22Rv1 (cell line): ENCODE results near the gene NFATC3.

ENCODE experiments used
- H3K27ac ChIP-seq: fragments of 450-650 bp; 2 replicates; pipeline ENCODE4 v1.5.1; 2017
- ZFX ChIP-seq: fragments of 450-650 bp; IDR thresholded peaks from 2 replicates; pipeline ENCODE4 v1.6.1; 2017; ENCODE audit warnings: antibody characterized with exemption, borderline replicate concordance
- TF ChIP-seq, protein P1 (sequence below): fragments of 450-650 bp; IDR thresholded peaks from 2 replicates; pipeline ENCODE4 v1.5.1; 2017; ENCODE audit warnings: mild to moderate bottlenecking

Gene NFATC3

DNA sequence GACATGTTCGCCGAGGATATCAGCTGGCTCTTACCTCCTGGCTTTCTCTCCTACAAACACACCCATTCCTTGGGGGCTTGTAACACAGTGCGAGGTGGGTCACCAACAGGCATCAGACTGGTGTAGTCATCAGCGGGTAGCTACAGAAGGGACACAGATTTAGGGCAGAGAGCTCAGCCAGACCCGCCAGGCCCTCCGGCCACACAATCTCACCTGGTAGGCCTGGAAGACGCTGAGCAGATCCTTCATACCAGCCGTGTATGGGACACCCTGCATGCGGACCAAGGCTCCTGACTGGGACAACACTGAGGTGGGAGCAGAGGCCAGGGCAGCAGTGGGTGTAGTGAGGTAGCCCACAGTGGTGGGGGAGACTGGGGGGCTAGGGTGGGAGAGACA is 145.0 kb downstream of the NFATC3 start:
- TF ChIP-seq, protein P1, sequence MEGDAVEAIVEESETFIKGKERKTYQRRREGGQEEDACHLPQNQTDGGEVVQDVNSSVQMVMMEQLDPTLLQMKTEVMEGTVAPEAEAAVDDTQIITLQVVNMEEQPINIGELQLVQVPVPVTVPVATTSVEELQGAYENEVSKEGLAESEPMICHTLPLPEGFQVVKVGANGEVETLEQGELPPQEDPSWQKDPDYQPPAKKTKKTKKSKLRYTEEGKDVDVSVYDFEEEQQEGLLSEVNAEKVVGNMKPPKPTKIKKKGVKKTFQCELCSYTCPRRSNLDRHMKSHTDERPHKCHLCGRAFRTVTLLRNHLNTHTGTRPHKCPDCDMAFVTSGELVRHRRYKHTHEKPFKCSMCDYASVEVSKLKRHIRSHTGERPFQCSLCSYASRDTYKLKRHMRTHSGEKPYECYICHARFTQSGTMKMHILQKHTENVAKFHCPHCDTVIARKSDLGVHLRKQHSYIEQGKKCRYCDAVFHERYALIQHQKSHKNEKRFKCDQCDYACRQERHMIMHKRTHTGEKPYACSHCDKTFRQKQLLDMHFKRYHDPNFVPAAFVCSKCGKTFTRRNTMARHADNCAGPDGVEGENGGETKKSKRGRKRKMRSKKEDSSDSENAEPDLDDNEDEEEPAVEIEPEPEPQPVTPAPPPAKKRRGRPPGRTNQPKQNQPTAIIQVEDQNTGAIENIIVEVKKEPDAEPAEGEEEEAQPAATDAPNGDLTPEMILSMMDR, result no peak
- TF ChIP-seq ZFX, result no peak
- H3K27ac ChIP-seq, result peak overlapping the region; percentile 46

DNA sequence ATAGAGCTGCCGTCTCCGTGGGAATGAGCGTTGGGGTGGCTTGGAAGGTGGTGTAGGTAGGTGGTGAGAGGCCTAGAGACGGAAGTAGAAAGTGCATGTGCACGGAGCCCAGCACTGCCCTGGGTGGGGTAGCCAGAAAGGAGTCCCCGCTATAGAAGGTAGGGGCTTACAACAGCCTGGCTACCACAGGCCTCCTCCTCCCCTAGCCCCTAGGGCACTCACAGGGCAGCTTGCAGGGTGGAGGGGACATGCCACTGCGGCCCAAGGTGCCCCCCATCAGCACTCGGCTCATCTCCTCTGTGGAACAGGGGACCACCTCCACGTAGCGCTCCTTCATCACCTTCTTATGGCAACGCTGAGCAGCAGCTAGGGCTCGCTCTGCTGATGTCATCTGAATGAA is 145.8 kb downstream of the NFATC3 start:
- H3K27ac ChIP-seq, result peak overlapping the region; percentile 46; the same call in 1 of the 2 replicates
- TF ChIP-seq, protein P1, result no peak
- TF ChIP-seq ZFX, result no peak

DNA sequence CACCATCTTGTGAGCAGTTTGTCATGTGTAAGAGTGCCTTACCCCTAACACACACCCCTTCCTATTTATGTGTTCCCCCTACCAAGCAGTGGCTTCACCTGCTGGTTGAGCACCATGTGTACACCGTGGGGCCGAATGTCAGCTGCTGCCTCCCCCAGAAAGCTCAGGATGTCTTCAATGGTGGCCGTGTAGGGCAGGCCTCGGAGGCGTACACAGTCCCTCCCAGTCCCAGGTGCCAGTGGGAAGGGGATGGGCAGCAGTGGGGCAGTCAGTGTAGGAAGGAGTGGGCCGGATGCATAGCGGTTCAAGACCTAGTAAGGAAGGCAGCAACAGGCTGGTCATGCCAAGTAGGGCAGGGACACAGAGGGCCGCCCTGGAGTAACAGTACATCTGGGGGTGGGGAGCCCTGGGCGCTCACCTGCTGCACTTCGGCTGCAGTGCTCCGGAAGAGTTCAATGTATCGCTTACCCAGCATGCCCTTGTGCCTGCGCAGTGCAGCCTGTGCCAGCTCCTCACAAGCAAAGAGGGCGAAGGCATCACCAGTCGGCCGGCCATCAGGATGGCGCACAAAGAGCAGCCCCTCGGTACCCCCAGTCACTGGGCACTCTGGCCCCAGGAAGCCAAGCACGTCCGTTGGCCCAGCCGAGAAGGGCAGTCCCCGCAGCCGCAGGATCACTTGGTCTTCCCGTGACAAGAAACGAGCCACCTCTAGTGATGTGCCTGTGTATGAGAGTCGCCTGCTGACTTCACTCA is 146.4 kb downstream of the NFATC3 start:
- TF ChIP-seq, protein P1, result no peak
- TF ChIP-seq ZFX, result no peak
- no peak overlapping the region for H3K27ac ChIP-seq

DNA sequence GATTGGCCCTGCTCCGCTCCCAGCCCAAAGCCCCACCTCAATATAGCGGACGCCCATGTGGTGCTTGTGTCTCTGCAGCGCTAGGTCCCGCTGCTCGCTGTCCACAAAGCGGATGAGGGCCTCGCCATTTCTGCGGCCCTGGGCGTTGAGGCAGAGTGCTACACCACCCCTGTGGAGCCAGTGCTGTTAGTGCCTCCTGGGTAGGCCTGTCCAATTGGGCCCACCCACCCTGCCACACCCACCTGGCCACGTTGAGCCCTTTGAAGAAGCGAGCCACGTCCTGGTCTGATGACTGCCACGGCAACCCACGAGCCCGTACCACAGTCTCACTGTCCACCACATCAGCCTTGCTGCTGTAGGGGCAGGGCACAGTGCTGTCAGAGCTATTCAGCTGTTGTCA is 147.2 kb downstream of the NFATC3 start:
- peak overlapping the region; percentile 100 for H3K27ac ChIP-seq
- no peak for TF ChIP-seq ZFX
- TF ChIP-seq, protein P1, result no peak

DNA sequence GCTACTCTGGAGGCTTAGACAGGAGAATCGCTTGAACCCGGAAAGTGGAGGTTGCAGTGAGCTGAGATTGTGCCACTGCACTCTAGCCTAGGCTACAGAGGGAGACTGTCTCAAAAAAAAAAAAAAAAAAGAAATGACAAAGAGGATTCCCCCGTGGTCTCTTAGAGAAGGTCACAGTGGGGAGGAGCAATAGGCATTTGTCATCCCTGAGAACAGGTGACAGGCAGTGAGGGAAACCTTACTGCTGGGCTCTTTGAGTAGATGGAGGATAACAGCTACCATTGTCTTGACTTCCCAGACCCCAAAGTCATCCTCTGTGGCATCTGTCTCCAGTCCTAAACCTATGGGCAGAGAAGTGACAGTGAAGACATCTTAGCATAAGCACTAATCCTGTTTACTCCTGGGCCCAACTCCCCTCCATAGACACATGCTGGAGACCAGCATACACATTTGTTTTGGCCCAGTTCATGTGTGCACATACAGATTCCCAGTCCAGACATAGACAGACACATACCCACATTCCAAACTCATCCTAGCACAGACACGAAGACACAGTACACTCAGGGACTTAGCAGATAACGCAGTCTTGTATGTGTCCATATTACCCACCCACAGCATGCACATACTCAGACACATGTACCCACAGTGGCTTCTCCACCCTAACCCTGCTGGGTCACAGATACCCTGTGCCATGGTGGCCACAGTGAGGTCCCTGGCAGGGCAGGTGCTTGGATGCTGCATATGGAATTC is 148.1 kb downstream of the NFATC3 start:
- peak overlapping the region; percentile 100 for H3K27ac ChIP-seq
- no peak for TF ChIP-seq ZFX
- TF ChIP-seq, protein P1, result no peak

DNA sequence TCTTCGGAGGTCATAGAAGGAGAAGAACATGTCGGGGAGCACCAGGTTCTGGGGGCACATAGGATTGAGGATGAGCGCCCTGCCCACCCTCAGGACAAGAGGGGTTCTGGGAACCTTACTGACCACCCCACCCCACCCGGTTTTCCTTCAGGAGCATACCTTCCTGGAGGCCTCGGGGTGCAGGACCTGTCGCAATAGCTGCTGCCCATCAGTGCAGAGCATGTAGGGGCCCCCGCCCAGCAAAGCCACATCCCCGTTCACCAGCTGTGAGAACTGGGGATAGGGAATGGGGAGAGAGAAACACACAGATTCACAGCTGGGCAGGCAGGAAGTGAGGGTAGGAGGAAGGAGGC is 148.6 kb downstream of the NFATC3 start:
- peak overlapping the region; percentile 100 for H3K27ac ChIP-seq
- TF ChIP-seq, protein P1, result no peak
- TF ChIP-seq ZFX, result no peak
